Measurements from ENCODE around the gene BLOC1S1.

Gene BLOC1S1

GRCh38 chr12:55694188-55694515, 21.7 kb upstream of the BLOC1S1 start:
- in situ Hi-C loops (cut with MboI; ENCODE audit: low sequenced_read_pairs): no loop called here

GRCh38 chr12:55694651-55695050, 21.2 kb upstream of the BLOC1S1 start:
- in situ Hi-C loops (cut with MboI; ENCODE audit: low sequenced_read_pairs): no loop called here

GRCh38 chr12:55695349-55695748, 20.5 kb upstream of the BLOC1S1 start:
- in situ Hi-C loops (cut with MboI; ENCODE audit: low sequenced_read_pairs): no loop called here

GRCh38 chr12:55696141-55696540, 19.7 kb upstream of the BLOC1S1 start:
- in situ Hi-C loops (cut with MboI; ENCODE audit: low sequenced_read_pairs): no loop called here

GRCh38 chr12:55696796-55697462, 18.9 kb upstream of the BLOC1S1 start:
- in situ Hi-C loops (cut with MboI; ENCODE audit: low sequenced_read_pairs): no loop called here

- in situ Hi-C loops (cut with MboI; ENCODE audit: low sequenced_read_pairs): no loop called here
Observed at GRCh38 chr12:55697686-55698085, 18.2 kb upstream of the BLOC1S1 start.

GRCh38 chr12:55698241-55698955, 17.4 kb upstream of the BLOC1S1 start:
- in situ Hi-C loops (cut with MboI; ENCODE audit: low sequenced_read_pairs): no loop called here

GRCh38 chr12:55698965-55699364, 16.9 kb upstream of the BLOC1S1 start:
- in situ Hi-C loops (cut with MboI; ENCODE audit: low sequenced_read_pairs): no loop called here

GRCh38 chr12:55699471-55700055, 16.3 kb upstream of the BLOC1S1 start:
- in situ Hi-C loops (cut with MboI; ENCODE audit: low sequenced_read_pairs): no loop called here

- in situ Hi-C loops (cut with MboI; ENCODE audit: low sequenced_read_pairs): no loop called here
Observed at GRCh38 chr12:55700255-55701018, 15.4 kb upstream of the BLOC1S1 start.

- in situ Hi-C loops (cut with MboI; ENCODE audit: low sequenced_read_pairs): no loop called here
Observed at GRCh38 chr12:55702861-55703260, 13.0 kb upstream of the BLOC1S1 start.

- in situ Hi-C loops (cut with MboI; ENCODE audit: low sequenced_read_pairs): no loop called here
Observed at GRCh38 chr12:55703288-55703687, 12.6 kb upstream of the BLOC1S1 start.

- in situ Hi-C loops (cut with MboI; ENCODE audit: low sequenced_read_pairs): no loop called here
Observed at GRCh38 chr12:55703901-55704761, 11.7 kb upstream of the BLOC1S1 start.

- in situ Hi-C loops (cut with MboI; ENCODE audit: low sequenced_read_pairs): no loop called here
Observed at GRCh38 chr12:55704824-55705718, 10.8 kb upstream of the BLOC1S1 start.

GRCh38 chr12:55705782-55706402, 10.0 kb upstream of the BLOC1S1 start:
- in situ Hi-C loops (cut with MboI; ENCODE audit: low sequenced_read_pairs): no loop called here

GRCh38 chr12:55706568-55707218, 9.2 kb upstream of the BLOC1S1 start:
- in situ Hi-C loops (cut with MboI; ENCODE audit: low sequenced_read_pairs): no loop called here

- in situ Hi-C loops (cut with MboI; ENCODE audit: low sequenced_read_pairs): no loop called here
Observed at GRCh38 chr12:55707219-55707671, 8.6 kb upstream of the BLOC1S1 start.

GRCh38 chr12:55707841-55708694, 7.8 kb upstream of the BLOC1S1 start, which contains the start of gene ITGA7:
Gene ITGA7 (minus strand): TSS chr12:55707904. CDS start chr12:55707682, 222 bp downstream.
- in situ Hi-C loops (cut with MboI; ENCODE audit: low sequenced_read_pairs): no loop called here

Data from HL-60/S4 (cell line).